HG03457 (cell line): ENCODE results near the gene PNPLA8.
A peak's percentile ranks its signal among the peaks of the same experiment; 100 is the strongest.
"Not testable (repeated sequence)": the region's sequence is repeated elsewhere in the genome, so short reads cannot be mapped to it uniquely, and the experiment has no call there.

ENCODE experiments used
- ATAC-seq: cut with Tn5 transposase; IDR thresholded peaks from one replicate; pipeline ENCODE4 v1.9.1; 2021; ENCODE audit warnings: moderate number of reproducible peaks; ENCODE audit not compliant: unreplicated experiment

PNPLA8 gene

DNA sequence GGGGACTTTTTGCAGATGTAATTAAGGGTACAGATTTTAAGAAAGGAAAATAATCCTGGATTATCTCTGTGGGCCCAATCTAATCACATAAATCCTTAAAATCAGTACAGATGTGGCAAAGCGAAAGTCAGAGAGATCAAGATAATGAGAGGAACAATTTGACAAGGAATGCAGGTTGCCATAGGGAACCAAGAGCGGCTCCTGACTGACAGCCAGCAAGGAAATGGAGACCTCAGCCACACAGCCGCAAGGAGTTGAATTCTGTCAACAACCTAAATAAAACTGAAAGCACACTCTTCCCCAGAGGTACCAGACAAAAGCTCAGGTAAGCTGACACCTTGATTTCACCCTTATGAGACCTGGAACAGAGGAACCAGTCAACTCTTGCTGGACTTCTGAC lies 3.4 kb upstream of the PNPLA8 start:
- ATAC-seq = no peak

DNA sequence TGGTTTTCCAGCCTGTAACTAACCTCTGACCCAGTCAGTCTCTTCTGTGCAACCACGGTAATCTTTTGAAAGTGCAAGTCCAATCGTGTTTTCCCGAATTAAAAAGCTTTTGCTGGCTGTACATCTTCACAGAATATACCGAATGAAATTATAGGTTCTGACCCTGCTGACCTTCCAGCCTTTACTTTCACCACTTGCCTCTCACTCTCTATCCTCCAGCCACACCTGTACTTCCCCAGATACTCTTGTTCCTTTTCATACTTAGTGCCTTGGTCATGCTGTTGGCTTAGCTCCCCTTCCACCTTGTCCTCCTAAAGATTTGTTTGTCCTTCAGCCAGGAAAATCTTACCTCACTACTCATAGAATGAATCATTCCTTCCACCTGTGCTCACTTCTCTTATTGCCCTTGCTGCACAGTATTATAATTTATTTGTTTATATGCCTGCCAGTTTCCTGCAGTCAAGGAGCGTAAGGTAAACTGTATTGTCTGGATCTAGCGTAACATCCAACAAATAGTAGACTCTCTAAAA lies 2.3 kb upstream of the PNPLA8 start:
- ATAC-seq = no peak

DNA sequence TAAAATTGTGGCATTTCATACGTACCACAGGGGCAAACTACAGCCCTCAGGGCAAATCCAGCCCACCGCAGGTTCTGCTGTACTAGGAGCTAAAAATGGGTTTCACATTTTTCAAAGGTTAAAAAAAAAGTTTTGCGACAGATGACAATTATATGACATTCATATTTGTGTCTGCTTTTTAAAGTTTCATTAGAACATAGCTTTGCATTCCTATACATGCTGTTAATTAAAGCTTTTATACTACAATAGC lies 758 bp upstream of the PNPLA8 start:
- ATAC-seq = no peak

DNA sequence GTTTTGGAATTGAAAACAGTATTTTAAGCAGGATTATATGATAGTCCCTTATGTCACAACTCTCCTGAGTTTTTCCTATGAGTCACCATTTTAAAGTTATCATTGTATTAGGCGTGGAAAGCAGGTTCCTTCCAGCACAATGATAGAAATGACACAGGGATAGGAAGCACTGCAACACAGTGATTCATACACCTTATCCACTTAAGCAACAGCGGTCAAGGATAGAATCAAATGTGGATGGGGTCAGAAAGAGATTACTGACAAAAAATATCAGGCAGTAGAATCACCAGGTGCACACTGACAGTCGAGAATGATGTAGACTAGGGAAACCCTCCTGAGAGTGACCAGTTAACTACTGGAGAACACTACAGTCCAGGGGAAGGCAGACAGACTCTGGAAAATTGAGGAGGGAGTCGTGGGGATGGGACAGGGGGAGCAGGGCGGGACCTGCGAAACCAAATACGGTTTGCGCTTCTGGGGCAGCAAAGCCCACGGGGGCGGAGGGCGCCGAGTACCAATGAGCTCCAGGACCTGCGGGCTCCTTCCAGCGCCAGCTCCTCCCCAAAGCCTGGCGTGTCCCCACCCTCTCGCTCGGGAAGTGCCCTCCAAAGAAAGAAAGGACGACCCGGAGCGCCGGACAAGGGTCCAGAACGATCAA lies 479 bp downstream of the PNPLA8 start:
- peak; percentile 38 for ATAC-seq

DNA sequence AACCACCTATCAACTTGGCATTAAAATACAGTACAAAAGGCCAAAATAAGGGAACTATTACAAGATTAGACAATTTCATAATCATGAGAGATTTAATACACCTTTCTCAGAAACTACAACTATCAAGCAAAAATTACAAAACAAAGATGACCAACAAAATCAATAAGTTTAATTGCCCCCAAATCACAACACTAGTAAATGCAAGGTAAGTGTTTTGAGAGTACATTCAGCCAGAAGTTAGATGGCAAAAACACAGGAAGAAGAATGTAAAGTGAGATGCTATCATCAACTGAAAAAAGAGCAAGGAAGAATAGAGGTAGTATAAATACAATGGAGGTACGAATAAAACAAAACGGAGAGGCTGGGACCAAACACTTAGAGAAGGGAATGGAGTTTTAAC lies 3.2 kb downstream of the PNPLA8 start:
- ATAC-seq = no peak

DNA sequence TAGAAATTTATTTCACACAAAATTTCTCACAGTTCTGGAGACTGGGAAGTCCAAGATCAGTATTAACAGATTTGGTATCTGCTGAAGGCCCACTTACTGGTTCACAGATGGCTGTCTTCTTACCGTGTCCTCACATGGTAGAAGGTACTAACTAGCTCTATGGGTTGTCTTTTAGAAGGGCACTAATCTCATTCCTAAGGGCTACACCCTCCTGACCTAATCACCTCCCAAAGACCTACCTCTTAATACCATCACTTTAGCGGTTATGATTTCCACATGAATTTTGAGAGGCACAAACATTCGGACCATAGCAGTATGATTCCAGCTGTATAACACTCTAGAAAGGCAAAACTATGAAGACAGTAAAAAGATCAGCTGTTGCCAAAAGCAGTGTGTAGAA lies 8.0 kb downstream of the PNPLA8 start:
- no peak for ATAC-seq

DNA sequence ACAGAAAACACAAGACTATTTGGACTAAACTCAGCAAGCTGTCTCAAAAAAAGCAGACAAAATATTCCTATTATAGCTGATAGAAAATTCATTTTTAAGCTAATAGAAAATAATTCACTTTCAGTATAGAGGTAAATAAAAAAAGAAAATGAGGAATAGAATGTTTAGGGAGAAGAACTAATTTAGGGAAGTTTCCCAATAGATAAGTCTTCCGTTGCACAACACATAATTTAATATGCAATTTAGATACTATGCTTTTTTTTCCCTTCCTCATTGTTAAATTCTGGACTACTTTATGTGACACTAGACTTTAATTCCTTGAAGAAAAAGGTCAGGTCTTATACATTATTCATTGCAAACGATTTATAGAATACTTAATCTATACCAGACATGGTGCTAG lies 10.3 kb downstream of the PNPLA8 start:
- ATAC-seq = no peak

DNA sequence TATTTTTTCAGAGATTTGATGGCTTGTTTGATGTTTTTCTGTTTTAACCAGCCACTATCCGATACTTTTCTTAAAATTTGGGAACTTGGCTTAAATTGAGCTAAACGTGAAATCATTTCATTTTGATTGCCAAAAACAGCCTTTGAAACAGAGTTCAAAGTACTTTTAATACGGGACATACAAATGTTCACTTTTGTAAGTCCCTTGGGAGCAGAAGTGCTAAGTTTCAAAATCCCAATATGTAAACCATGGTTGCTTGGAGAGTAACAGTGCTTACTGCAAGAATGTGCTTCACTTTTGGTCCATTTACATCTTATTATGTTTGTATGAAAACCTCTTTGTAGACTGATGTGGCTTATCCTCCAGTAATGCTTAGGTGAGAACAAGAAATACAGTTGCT lies 10.9 kb downstream of the PNPLA8 start:
- ATAC-seq = no peak

DNA sequence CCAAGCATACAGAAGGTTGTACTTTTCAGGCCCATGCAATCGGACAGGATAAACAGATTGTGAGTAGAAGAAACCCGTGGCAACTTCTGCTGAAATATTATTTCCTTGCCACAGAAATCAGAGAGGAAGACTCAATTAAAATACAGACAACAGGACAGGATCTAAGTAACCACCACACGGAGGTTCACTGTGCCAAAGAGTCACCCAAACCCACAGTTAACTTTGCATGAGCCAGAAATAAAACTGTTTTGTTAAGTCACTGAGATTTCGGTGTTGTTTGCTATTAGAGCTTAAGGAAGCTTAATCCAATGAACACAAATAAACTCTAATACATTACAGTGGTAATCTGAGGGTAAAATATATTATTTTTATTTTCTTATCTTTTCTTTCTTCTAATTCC lies 14.0 kb downstream of the PNPLA8 start:
- no peak for ATAC-seq

DNA sequence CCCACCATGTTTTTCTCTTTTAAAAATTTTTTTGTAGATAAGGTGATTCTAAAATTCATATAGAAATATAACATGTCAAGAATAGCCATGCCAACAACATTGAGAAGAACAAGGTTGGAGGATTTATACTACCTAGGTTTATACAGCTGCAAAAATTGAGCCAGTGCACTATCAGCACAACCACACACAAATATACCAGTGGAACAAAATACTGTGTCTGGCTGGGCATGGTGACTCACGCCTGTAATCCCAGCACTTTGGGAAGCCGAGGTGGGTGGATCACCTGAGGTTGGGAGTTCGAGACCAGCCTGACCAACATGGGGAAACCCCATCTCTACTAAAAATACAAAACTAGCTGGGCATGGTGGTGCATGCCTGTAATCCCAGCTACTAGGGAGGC lies 21.4 kb downstream of the PNPLA8 start:
- not testable (repeated sequence) for ATAC-seq

DNA sequence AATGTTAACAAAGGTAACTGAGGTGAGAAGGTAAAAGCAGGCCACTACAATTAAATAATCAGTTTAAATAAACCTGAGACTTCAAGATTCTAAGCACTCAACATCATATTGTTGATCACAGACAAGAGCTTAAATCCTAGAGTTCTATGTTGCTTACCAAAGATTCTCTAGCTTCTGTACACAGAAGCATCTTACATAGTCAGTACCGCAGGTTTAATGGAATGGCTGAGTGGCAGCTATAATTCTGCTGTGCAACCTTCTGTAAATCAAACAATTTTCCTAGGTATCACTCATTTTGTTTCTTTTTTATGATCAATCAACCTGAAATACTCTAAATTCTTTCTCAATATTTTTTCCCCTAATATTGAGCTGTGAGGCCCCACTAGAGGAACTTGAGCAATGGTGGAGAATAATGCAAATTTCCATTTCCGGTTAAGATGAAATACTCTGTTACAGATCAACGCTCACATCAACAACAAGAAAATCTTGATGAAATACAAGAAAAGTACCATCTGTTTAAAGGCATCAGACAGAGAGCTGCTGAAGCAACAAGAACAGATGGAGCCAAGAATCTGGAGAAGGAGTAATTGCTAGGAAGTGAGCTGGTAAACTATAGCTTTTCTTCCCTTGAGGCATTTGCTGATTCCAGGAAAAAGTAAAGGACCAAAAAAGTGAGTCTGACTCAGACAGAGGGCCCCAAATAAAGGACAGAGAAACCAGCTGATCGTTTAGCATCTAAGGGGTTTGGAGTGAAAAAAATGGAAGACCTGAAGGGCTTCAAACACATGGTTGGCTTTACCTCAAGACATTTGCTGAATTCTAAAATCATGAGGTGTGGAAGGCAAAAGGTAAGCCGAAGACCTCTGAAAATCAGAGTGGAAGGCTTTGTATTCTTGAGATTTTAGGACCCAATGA lies 22.6 kb downstream of the PNPLA8 start:
- peak; percentile 91 for ATAC-seq

DNA sequence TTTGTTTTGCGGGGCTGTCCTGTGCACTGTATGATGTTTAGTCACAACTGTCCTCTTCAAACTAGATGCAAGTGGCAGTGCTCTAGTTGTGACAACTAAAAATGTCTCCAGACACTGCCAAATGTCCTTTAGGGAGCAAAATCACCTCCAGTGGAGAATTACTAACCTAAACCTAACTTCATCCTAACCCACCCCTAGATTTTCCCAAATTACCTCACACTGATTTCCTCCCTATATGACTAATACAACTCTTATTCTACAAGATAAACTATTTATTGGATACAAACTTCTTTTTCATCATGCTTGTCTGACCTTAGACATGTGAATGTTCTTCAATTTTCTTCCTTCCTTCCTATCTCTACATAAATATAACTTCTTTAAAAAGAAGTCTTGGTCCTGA lies 26.4 kb downstream of the PNPLA8 start:
- no peak for ATAC-seq

DNA sequence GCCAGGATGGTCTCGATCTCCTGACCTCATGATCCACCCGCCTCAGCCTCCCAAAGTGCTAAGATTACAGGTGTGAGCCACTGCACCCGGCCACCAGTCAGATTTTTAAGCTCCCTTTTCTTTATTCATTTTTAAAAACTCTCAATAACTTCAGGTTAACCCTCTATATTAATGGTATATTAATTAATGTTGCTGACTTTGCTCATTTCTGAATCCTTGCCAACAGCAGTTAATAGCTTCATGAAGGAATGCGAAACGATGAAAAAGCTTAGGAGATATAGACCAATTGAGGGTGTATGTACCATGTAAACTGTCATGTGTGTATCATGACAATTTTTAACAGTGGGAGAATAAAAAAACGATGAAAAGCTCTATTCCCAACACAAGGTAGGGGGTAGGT lies 27.5 kb downstream of the PNPLA8 start:
- ATAC-seq = no peak

DNA sequence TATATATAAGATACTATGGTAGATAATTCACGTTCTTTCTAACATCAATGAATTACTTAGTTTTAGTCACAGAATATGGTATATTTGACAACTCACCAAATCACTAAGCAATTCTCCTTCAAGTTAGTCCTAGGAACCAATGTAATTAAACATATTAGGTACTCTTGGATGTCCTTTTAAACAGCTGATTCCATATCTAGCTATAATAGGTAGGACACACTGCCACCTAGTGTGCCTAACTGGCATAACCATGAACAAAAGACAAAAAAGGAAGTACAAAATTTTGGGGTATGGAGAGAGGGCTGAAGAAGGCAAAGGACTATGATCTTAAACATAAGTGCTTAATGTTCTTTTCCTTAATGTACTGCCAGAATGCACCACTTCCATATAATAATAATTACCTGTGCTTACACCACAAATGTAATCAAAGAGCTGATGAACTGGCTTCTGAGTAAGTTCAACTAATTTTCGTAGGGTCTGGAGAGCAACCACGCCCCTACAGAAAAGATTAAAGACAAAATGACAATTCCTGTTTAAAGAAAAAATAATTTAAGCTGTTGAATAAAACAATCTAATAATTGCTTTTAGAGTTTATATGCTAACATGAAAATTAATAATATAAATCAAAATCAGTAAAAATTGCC lies 28.7 kb downstream of the PNPLA8 start:
- peak; percentile 47 for ATAC-seq

DNA sequence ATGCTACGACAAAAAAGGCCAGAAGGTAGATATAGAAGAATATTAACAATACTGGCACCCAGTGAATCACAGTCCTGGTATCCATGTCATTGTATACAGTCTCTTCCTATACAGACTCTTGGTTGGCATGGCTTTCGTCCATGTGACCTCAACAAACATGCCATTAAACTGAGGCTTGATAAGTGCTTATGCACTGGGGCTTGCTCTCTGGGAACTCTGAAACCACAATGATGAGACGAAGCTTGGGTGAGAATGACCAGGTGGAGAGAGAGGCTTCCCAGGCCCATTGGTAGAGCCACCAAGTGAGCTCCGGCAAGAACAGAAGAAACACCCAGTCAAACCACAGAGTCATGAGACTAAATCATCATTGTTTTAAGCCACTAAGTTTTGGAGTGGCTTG lies 33.2 kb downstream of the PNPLA8 start:
- ATAC-seq = no peak

DNA sequence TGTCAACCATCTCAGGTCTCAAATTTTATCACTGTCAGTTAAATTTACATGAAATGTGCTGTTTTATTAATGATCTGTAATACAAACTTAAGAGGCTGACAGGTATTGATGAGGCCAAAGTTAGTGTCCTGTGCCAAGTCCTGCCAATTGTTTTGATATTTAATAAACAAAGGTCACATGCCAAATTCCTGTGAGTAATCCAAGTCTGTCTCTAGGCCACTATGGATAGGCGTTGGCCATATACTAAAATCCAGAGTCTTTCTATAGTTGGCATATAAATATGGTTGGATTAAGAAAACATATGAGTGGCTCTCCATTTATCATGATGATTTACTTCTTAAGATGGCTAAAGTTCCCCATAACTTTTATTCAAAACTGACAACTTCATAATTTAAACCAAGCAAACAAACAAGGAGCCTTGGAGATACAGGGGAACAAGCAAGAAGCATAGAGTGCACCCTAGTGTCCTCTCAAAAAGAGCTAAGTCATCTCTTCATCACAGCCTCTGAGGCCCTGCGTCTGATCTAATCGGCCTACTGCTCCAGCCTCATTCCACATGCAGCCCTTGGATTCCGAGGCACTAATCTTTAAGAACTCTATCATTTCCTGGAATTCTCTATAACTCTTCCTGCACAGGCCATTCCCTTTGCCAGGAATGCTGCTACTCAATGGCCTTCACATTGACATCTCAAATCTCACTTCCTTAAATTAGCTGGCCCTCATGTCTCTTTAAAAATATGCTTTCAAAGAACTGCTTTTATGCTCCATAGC lies 37.0 kb downstream of the PNPLA8 start:
- ATAC-seq = no peak

DNA sequence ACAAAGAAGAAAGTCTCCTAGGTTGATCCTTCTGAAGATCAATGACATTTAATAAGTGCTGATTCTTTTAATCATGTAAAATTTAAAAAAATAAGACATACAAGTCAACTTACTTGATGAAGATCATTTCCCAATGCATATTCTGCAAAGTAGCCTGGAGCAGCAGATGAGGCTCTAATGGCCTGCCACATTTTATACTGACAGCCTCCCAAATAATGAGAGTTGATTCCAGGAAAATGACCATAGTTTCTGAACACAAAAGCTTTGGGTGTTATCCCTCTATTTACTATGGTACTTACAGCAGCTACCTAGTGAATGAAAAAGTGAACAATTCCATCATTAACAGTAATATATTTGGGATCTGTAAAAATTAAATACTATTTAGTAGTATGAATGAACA lies 38.3 kb downstream of the PNPLA8 start:
- ATAC-seq = no peak

DNA sequence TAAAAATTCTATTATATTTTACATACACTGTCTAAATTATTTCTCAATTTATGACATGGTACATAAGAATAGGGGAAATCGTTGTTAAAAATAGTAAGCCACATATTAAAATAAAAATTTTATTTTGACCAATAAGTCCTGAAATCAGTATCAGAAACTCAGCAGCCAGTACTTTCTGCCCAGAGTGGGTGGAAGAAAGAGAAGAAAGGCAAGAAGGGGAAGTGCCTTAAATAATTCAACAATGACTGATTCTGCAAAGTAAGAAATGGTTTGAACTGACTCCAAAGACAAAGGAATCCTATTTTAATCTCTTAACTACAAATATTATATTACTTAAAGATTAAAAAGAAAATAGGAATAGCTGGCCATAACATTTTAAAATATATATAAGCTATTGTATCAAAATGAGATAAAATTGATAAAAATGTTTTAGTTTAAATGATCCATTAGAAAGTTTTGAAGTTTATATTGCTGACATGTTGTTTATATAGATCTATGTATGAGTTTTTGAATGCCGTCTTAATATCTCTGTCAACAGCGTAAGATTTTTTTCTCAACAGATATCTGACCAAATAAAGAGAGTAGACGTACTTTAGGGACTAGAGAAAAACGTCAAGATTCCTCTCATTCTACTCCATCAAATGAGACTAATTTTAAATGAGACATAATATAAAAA lies 39.5 kb downstream of the PNPLA8 start:
- ATAC-seq = no peak

DNA sequence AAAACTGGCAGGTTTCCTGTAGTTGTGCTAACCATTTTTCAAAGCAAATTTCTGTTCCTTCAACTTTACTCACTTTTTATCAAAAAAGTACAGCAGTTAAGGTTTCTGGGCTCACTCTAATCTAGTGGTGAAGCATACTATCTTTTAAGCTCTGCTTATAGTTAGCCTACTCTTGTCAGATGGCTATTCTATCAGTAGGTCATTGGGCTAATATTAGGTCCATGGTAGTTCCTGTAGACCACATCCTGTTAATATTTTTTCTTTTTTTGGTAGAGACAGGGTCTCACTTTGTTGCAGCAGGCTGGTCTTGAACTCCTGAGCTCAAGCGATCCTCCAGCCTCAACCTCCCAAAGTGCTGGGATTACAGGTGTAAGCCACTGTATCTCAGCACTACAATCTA lies 41.8 kb downstream of the PNPLA8 start:
- no peak for ATAC-seq

DNA sequence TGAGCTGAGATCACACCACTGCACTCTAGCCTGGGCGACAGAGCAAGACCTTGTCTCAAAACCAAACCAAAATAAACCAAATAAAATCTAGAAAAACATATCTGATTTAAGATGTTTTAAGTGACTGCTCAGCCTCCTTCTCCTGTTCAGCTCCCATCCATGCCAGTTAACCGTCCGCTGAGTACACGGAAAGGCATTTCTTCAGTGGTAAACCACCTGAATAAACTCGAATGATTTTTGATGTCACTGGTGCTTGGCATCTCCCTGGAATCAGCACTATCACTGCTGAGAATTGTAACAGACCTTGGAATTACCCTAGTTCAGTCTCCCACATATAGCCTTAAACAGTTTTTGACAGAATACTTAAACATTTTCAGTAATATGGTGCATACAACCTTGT lies 45.6 kb downstream of the PNPLA8 start:
- no peak for ATAC-seq

DNA sequence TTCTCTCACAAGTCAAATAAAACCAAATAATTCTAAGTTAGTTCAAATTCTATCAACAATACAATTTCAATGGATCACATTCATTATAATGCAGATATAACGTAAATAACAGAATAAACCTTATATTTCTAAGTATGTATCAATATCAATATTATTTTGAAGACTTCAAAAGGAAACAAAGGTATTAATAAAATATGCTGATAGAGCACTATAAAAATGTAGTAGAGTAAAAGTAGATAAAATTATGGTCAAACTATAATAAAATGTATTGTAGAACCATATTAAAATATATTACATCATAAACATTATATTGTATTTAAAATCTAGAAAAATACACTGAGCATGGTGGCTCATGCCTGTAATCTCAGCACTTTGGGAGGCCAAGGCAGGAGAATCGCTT lies 46.2 kb downstream of the PNPLA8 start:
- no peak for ATAC-seq
